HepG2 (cell line): Measurements from ENCODE around the gene PODXL2.

Experiments
- ADNP ChIP-seq: sonication (generic); formaldehyde crosslinking; IDR thresholded peaks from 2 replicates; pipeline ENCODE4 v1.4.0; 2020; ENCODE audit warnings: missing genetic modification reagents
- ESRRA ChIP-seq: sonication (generic); formaldehyde crosslinking; IDR thresholded peaks from 2 replicates; pipeline ENCODE4 v1.5.1; 2020; ENCODE audit warnings: mild to moderate bottlenecking, low read depth, missing genetic modification reagents
- FOSL1 ChIP-seq: sonication (generic); formaldehyde crosslinking; IDR thresholded peaks from 2 replicates; pipeline ENCODE4 v1.9.0; 2021; ENCODE audit warnings: missing genetic modification reagents, borderline replicate concordance
- MTF1 ChIP-seq: sonication (generic); formaldehyde crosslinking; IDR thresholded peaks from 2 replicates; pipeline ENCODE4 v1.5.0; 2020; ENCODE audit warnings: missing genetic modification reagents
- TAF1 ChIP-seq: sonication (generic); formaldehyde crosslinking; IDR thresholded peaks from 2 replicates; pipeline ENCODE4 v1.4.0; 2020; ENCODE audit warnings: missing genetic modification reagents
- TF ChIP-seq, protein P1 (sequence below): sonication (generic); formaldehyde crosslinking; IDR thresholded peaks from 2 replicates; pipeline ENCODE4 v1.5.0; 2020; ENCODE audit warnings: missing genetic modification reagents

DNA sequence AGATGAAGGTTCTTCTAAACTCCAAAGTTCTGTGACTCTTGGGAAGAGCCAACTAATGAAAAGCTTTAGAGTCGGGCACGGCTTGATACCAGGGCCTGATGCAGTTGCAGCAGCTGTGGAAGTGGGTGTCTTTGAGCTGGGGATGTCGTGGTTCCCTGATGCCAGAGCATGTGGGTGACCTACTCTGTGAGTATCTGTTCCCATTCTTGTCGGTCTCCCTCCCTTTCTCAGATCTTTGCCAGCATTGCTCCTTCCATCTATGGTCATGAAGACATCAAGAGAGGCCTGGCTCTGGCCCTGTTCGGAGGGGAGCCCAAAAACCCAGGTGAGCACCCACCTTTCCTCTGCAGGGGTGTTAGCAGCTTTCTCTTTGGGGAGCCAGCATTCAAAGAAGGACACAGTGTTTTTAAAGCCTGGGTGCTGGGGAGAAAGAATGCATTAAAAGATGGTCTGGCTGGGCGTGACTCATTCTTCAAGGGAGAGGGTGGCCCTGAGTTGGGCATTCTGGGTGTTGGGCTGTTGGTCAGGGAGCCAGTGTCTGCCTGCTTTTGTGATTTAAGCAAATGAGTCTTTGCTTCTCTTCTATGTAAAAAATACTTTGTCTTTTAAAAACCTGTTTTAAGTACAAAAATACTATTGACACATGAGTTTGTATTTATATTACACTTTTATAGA lies 13.2 kb upstream of the PODXL2 start:
- TF ChIP-seq ESRRA (CRISPR knock-in tag) (no peak), MTF1 (CRISPR knock-in tag) (no peak), FOSL1 (no peak), ADNP (no peak), TAF1 (CRISPR knock-in tag) (no peak)
- TF ChIP-seq, protein P1, sequence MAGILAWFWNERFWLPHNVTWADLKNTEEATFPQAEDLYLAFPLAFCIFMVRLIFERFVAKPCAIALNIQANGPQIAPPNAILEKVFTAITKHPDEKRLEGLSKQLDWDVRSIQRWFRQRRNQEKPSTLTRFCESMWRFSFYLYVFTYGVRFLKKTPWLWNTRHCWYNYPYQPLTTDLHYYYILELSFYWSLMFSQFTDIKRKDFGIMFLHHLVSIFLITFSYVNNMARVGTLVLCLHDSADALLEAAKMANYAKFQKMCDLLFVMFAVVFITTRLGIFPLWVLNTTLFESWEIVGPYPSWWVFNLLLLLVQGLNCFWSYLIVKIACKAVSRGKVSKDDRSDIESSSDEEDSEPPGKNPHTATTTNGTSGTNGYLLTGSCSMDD (CRISPR knock-in tag): no peak
